Activated CD8-positive, alpha-beta memory T cell treated with anti-CD3 and anti-CD28 coated beads, Interleukin-2, amount 10 ng/mL, durations not matched to agents 7 days and 5 days (primary cell): Measurements from ENCODE around the gene PCNA. TPM values are rescaled to one million over a fixed set of nuclear protein-coding genes. Genes with fewer than 3 reads are reported as not detected.

Source experiments
- ATAC-seq: fragments of 150-1000 bp; cut with Tn5 transposase; one replicate; pipeline ENCODE4 v1.10.0; 2021; ENCODE audit warnings: moderate library complexity
- CTCF ChIA-PET: fragments of 350-600 bp; sonication (Branson Sonifier 250); formaldehyde crosslinking; loops from one replicate; lab custom pipeline; 2021; ENCODE audit warnings: antibody characterized with exemption; lab: Charles Lee
- DNase-seq: peaks from one replicate; pipeline ENCODE4 v3.0.0-alpha.2; 2020
- H3K27ac Mint-ChIP-seq: one replicate; pipeline ENCODE4 v1.8.0; 2021; ENCODE audit warnings: mild to moderate bottlenecking, mixed read lengths
- H3K27me3 Mint-ChIP-seq: one replicate; pipeline ENCODE4 v1.8.0; 2021; ENCODE audit warnings: mixed read lengths
- H3K36me3 Mint-ChIP-seq: one replicate; pipeline ENCODE4 v1.8.0; 2021; ENCODE audit warnings: mild to moderate bottlenecking, mixed read lengths
- H3K4me1 Mint-ChIP-seq: one replicate; pipeline ENCODE4 v1.8.0; 2021; ENCODE audit warnings: mixed read lengths
- H3K4me3 Mint-ChIP-seq: one replicate; pipeline ENCODE4 v1.8.0; 2021; ENCODE audit warnings: mild to moderate bottlenecking, moderate library complexity, mixed read lengths
- H3K9me3 Mint-ChIP-seq: one replicate; pipeline ENCODE4 v1.8.0; 2022; ENCODE audit warnings: low read depth, mixed read lengths
- total RNA-seq, 2 experiments: library from RNA; stranded (reverse); gene quantifications; one replicate each; pipeline ENCODE4 v1.2.3, GENCODE V29; 2021

The PCNA gene
- total RNA-seq, 2 experiments from 2014 or later: 548 to 587 TPM

GRCh38 chr20:5131502-5131901, 11.7 kb upstream of the PCNA start:
- H3K4me1 Mint-ChIP-seq: peaks cover 28% of the 10 kb centered on the region
- no peaks in the 10 kb centered on the region for H3K9me3 Mint-ChIP-seq
- H3K27me3 Mint-ChIP-seq: no peaks in the 10 kb centered on the region
- H3K36me3 Mint-ChIP-seq: peaks cover 14% of the 10 kb centered on the region
- no peak overlapping the region for H3K4me3 Mint-ChIP-seq
- DNase-seq (no peak), ATAC-seq (no peak)
- CTCF ChIA-PET: interaction anchor here (0.9 to 3.6 kb wide), 4 partner anchors 14 to 92 kb away, joined by 4 to 18 read pairs (median 4); no protein-coding TSS in a partner anchor
- no peak overlapping the region for H3K27ac Mint-ChIP-seq

- Mint-ChIP-seq H3K36me3 (peaks cover 7% of the 10 kb centered on the region), H3K27ac (peak overlapping the region; percentile 96), H3K9me3 (no peaks in the 10 kb centered on the region), H3K27me3 (no peaks in the 10 kb centered on the region), H3K4me1 (peaks cover 40% of the 10 kb centered on the region), H3K4me3 (peak overlapping the region; percentile 97)
- DNase-seq: no peak
- CTCF ChIA-PET: interaction anchor here (1.5 to 5.8 kb wide), 3 partner anchors 41 to 94 kb away, joined by 3 to 102 read pairs (median 6); no protein-coding TSS in a partner anchor
- ATAC-seq: no peak
These were observed 9.1 kb upstream of the PCNA start for GRCh38 chr20:5128886-5129285.

DNA sequence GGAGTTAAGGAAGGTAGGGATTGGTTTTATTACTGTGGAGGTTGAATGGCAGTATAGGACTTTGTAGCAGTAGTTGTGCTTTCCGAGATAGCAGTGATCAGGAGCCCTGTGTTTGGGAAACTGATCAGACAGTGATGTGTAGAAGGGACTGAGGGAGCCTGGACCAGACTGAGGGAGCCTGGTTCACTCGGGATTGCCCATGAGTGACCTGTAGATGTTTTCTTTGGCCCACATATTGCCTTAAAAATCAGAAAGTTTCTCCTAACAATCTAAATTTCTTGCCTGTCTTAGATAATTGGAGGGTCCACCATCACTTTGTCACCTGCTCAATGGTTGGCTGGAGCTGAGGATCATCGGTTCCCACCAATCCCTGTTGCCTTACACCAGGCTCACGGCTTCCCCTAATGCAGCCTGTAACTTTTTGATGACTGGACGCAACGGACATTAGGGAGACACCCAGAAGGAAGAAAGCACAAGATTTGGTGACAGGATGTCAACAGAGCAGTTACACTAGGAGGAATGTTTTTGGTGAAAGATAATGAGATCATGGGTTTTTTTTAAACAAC, 8.2 kb upstream of the PCNA start:
- Mint-ChIP-seq H3K36me3 (peaks cover 6% of the 10 kb centered on the region), H3K27me3 (no peaks in the 10 kb centered on the region), H3K9me3 (no peaks in the 10 kb centered on the region), H3K4me3 (peak overlapping the region; percentile 97), H3K27ac (peak overlapping the region; percentile 96), H3K4me1 (peaks cover 44% of the 10 kb centered on the region)
- ATAC-seq: no peak
- DNase-seq: no peak
- CTCF ChIA-PET: interaction anchor here (0.6 to 5.8 kb wide), 8 partner anchors 12 to 95 kb away, joined by 3 to 102 read pairs (median 4); no protein-coding TSS in a partner anchor

- H3K27me3 Mint-ChIP-seq: no peaks in the 10 kb centered on the region
- peak overlapping the region; percentile 96 for H3K27ac Mint-ChIP-seq
- H3K4me1 Mint-ChIP-seq: peaks cover 48% of the 10 kb centered on the region
- CTCF ChIA-PET: interaction anchor here (0.6 to 5.8 kb wide), 23 partner anchors 11 to 402 kb away, joined by 3 to 102 read pairs (median 4); no protein-coding TSS in a partner anchor
- peaks cover 6% of the 10 kb centered on the region for H3K36me3 Mint-ChIP-seq
- DNase-seq (peak; percentile 89), ATAC-seq (peak; percentile 47)
- H3K9me3 Mint-ChIP-seq: no peaks in the 10 kb centered on the region
- H3K4me3 Mint-ChIP-seq: peak overlapping the region; percentile 97
These were observed 7.6 kb upstream of the PCNA start for GRCh38 chr20:5127204-5127858.

- H3K4me1 Mint-ChIP-seq: peaks cover 54% of the 10 kb centered on the region
These were observed 6.9 kb upstream of the PCNA start, which contains the start of gene CDS2 for GRCh38 chr20:5126512-5127203. CDS2 (plus strand) TSS chr20:5127008; CDS start chr20:5127093, 85 bp downstream.

DNA sequence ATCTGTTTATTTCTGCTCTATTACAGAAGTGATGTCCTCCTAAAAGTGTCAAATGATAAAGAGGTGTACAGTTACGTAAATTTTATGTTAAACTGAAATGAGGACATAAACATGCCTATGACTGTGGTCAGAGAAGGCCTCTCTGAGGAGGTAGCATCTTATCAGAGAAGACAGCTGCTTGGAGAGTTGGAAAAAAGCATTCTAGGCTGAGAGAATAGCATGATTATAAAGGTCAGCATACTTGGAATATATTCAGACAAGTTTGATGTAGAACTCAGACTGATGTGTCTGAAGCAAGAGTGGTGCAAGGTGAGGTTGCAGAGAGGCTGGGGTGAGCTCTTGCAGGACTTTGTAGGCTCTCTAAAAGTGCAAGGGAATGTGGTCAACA, 3.1 kb upstream of the PCNA start:
- Mint-ChIP-seq H3K27ac (no peak overlapping the region), H3K4me3 (no peak overlapping the region), H3K4me1 (peaks cover 51% of the 10 kb centered on the region), H3K9me3 (no peaks in the 10 kb centered on the region), H3K27me3 (no peaks in the 10 kb centered on the region), H3K36me3 (peaks cover 12% of the 10 kb centered on the region)
- DNase-seq (no peak), ATAC-seq (no peak)
- CTCF ChIA-PET: interaction anchor here (5.7 kb wide), 1 partner anchor 69 kb away, joined by 28 read pairs; no protein-coding TSS in a partner anchor

More at GRCh38 chr20:5126512-5127203, 6.9 kb upstream of the PCNA start, which contains the start of gene CDS2:
- CTCF ChIA-PET: interaction anchor here (0.7 to 5.8 kb wide), 30 partner anchors 10 to 483 kb away, joined by 3 to 102 read pairs (median 4); no protein-coding TSS in a partner anchor
- Mint-ChIP-seq H3K27ac (peak within 1 kb of the TSS; percentile 96), H3K9me3 (no peaks in the 10 kb centered on the region), H3K36me3 (peaks cover 6% of the 10 kb centered on the region), H3K27me3 (no peaks in the 10 kb centered on the region), H3K4me3 (peak within 1 kb of the TSS; percentile 97)
- peak; percentile 90 for ATAC-seq
- DNase-seq: peak; percentile 100

DNA sequence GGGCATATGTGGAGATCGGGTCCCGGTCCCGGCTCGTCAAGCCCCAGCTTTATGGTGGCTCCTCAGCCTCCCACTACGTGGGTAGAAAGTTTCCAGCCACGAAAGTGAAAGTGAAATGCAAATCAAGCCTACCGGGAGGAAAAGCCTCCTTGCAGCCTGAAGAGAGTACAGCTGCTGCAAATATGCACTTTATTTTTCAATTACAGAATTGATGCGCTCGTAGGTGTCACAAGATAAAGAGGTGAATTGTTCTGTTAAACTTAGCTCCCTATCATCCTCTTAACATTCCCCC, 373 bp upstream of the PCNA start:
- DNase-seq (no peak), ATAC-seq (no peak)
- H3K4me1 Mint-ChIP-seq: peaks cover 61% of the 10 kb centered on the region
- H3K36me3 Mint-ChIP-seq: peaks cover 37% of the 10 kb centered on the region
- H3K9me3 Mint-ChIP-seq: no peaks in the 10 kb centered on the region
- no peaks in the 10 kb centered on the region for H3K27me3 Mint-ChIP-seq
- H3K27ac Mint-ChIP-seq: peak overlapping the region; percentile 97
- CTCF ChIA-PET: interaction anchor here (1.1 to 5.7 kb wide), 6 partner anchors 15 to 362 kb away, joined by 3 to 28 read pairs (median 6); no protein-coding TSS in a partner anchor
- peak overlapping the region; percentile 90 for H3K4me3 Mint-ChIP-seq

DNA sequence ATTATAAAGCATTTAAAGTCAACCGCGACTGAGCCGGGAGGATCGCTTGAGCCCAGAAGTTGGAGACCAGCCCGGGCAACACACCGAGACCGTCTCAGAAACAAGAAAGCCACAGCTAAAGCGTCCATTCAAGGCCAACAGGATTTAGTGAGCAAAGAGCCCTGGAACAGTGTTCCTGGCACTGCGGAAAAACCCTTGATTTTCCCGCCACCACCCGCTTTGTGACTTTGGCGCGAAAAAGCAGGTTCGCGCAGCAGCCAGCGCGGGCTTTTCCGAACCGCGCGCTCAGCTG, 669 bp downstream of the PCNA start:
- CTCF ChIA-PET: interaction anchor here (1.1 to 5.7 kb wide), 6 partner anchors 14 to 361 kb away, joined by 3 to 28 read pairs (median 6); no protein-coding TSS in a partner anchor
- Mint-ChIP-seq H3K36me3 (peaks cover 48% of the 10 kb centered on the region), H3K4me3 (peak overlapping the region; percentile 90), H3K4me1 (peaks cover 62% of the 10 kb centered on the region), H3K9me3 (no peaks in the 10 kb centered on the region), H3K27ac (peak overlapping the region; percentile 97), H3K27me3 (no peaks in the 10 kb centered on the region)
- DNase-seq: no peak
- ATAC-seq: no peak

- peaks cover 51% of the 10 kb centered on the region for H3K36me3 Mint-ChIP-seq
- ATAC-seq (no peak), DNase-seq (no peak)
- no peaks in the 10 kb centered on the region for H3K27me3 Mint-ChIP-seq
- CTCF ChIA-PET: interaction anchor here (1.7 to 5.7 kb wide), 5 partner anchors 8 to 360 kb away, joined by 4 to 37 read pairs (median 7); partner anchors contain the start of gene CDS2
- peak overlapping the region; percentile 97 for H3K27ac Mint-ChIP-seq
- H3K4me3 Mint-ChIP-seq: peak overlapping the region; percentile 90
- no peaks in the 10 kb centered on the region for H3K9me3 Mint-ChIP-seq
- H3K4me1 Mint-ChIP-seq: peaks cover 64% of the 10 kb centered on the region
These were observed 1.3 kb downstream of the PCNA start for GRCh38 chr20:5118220-5119142.

GRCh38 chr20:5116875-5117274, 2.9 kb downstream of the PCNA start:
- Mint-ChIP-seq H3K27ac (peak overlapping the region; percentile 97), H3K27me3 (no peaks in the 10 kb centered on the region), H3K4me3 (peak overlapping the region; percentile 90), H3K36me3 (peaks cover 59% of the 10 kb centered on the region), H3K4me1 (peaks cover 61% of the 10 kb centered on the region), H3K9me3 (no peaks in the 10 kb centered on the region)
- ATAC-seq: no peak
- CTCF ChIA-PET: interaction anchor here (1.8 to 4.7 kb wide), 3 partner anchors 10 to 75 kb away, joined by 5 to 37 read pairs (median 9); partner anchors contain the start of gene CDS2
- DNase-seq: no peak

GRCh38 chr20:5114403-5114802, 5.4 kb downstream of the PCNA start:
- no peak for ATAC-seq

DNA sequence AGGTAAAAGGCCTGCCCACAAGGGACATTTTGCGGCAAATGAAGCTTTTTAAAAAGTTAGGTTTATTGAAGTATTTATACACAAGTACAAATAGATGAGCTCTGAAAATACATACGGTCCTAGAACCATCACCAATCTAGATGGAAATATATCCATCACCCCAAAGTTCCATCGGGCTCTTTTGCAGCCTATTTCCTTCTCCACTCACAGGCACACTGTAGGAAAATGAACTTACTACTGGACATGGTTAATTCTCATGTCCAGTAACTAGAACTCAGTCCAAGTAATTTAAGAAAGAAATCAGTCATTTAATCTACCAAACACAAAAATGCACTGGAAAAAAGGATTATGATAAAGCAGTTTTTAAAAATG, 6.2 kb downstream of the PCNA start:
- Mint-ChIP-seq H3K9me3 (no peaks in the 10 kb centered on the region), H3K4me1 (peaks cover 45% of the 10 kb centered on the region), H3K27me3 (no peaks in the 10 kb centered on the region), H3K4me3 (peak overlapping the region; percentile 99), H3K27ac (peak overlapping the region; percentile 96), H3K36me3 (peaks cover 60% of the 10 kb centered on the region)
- CTCF ChIA-PET: no interaction called here
- DNase-seq (no peak), ATAC-seq (no peak)

More at GRCh38 chr20:5114403-5114802, 5.4 kb downstream of the PCNA start:
- Mint-ChIP-seq H3K4me1 (peaks cover 45% of the 10 kb centered on the region), H3K4me3 (peak overlapping the region; percentile 30), H3K27ac (peak overlapping the region; percentile 96), H3K9me3 (no peaks in the 10 kb centered on the region), H3K36me3 (peaks cover 64% of the 10 kb centered on the region), H3K27me3 (no peaks in the 10 kb centered on the region)
- no peak for DNase-seq
- CTCF ChIA-PET: interaction anchor here (0.7 to 4.7 kb wide), 2 partner anchors 12 to 114 kb away, joined by 3 to 37 read pairs; partner anchors contain the start of gene CDS2
